Breast epithelium (tissue), 4 donors: ENCODE measurements around the gene POLA1. TPM values are rescaled to one million over a fixed set of nuclear protein-coding genes. Genes with fewer than 3 reads are reported as not detected.

ENCODE experiments used
- DNase-seq, 2 donors: peaks; one replicate each; pipeline ENCODE4 v3.0.0-alpha.2; 2019; ENCODE audit warnings: low spot score in 2 of 2
- H3K27ac ChIP-seq, 2 donors: fragments of 200-600 bp; sonication (generic) in 1 of 2; one replicate each; pipeline ENCODE4 v1.5.1; 2016 to 2019; ENCODE audit warnings: mild to moderate bottlenecking in 1 of 2
- H3K27me3 ChIP-seq, 2 donors: fragments of 200-600 bp; sonication (generic) in 1 of 2; one replicate each; pipeline versions ENCODE4 v1.5.1 to v1.6.0; 2017 to 2019; ENCODE audit warnings: control low read depth in 1 of 2, mild to moderate bottlenecking in 1 of 2
- H3K36me3 ChIP-seq: fragments of 200-600 bp; one replicate; pipeline ENCODE4 v1.5.1; 2019
- H3K4me1 ChIP-seq, 2 donors: fragments of 200-600 bp; sonication (generic); one replicate each; pipeline ENCODE4 v1.5.1; 2016 to 2019; ENCODE audit warnings: control low read depth in 1 of 2
- H3K4me3 ChIP-seq, 3 donors: fragments of 200-600 bp; sonication (generic); 1 replicate in 2 of 3; 2 replicates in 1 of 3; pipeline ENCODE4 v1.5.1; 2016 to 2019; ENCODE audit warnings: mild to moderate bottlenecking in 3 of 3, moderate library complexity in 2 of 3
- H3K9me3 ChIP-seq, 2 donors: fragments of 200-600 bp; sonication (generic) in 1 of 2; one replicate each; pipeline ENCODE4 v1.5.1; 2016 to 2019; ENCODE audit warnings: control low read depth in 1 of 2
- POLR2A ChIP-seq: fragments of 450-650 bp; IDR thresholded peaks from one replicate; pipeline ENCODE4 v1.6.1; 2016; ENCODE audit warnings: antibody characterized with exemption, mild to moderate bottlenecking, moderate library complexity
- POLR2AphosphoS5 ChIP-seq, 3 donors: sonication (generic); formaldehyde crosslinking; IDR thresholded peaks; one replicate each; pipeline ENCODE4 v1.6.1; 2017; ENCODE audit warnings: antibody characterized with exemption in 3 of 3
- intact Hi-C: fragments of 100-400 bp; cut with DNase I; formaldehyde crosslinking; loops from one replicate; pipeline ENCODE4 v1.15.1; 2023; ENCODE audit warnings: low total_unique reads
- total RNA-seq, 3 donors: library from RNA; depleted of rRNA; stranded (reverse); fragments of >200 nt; gene quantifications; one replicate each; pipeline ENCODE4 v1.1.0, GENCODE V29; 2016
- TF ChIP-seq, protein P1 (sequence below), 3 donors: fragments of 450-650 bp; IDR thresholded peaks; one replicate each; pipeline ENCODE4 v1.5.1; 2016 to 2017; ENCODE audit warnings: antibody characterized with exemption in 3 of 3, mild to moderate bottlenecking in 3 of 3, moderate library complexity in 3 of 3

The POLA1 gene
- total RNA-seq, 3 donors from 2014 or later = 8.2 to 21.8 (median 20.3) TPM

DNA sequence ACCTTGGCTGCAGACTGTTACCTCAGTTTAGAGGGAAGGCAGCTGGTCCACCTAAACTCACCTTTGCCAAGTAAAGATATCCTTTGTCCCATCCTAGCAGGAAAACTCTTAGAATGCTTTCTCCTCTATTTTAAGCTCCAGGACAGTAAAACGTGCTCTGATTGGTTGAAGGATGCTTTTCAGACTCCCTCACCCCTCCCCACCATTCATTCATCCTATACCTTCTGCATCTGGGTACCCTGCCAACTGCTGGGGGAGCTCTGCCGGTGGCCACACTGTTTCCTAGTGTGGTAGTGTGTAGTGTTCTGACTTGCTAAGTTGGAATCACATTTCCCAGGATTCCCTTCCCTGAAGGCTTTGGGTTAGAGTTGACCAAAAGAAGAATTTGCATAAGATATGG, 20.3 kb upstream of the POLA1 start:
- peaks cover 0 to 20% of the 10 kb centered on the region in 2 donors for H3K27me3 ChIP-seq
- intact Hi-C loops = no loop called here
- H3K27ac ChIP-seq = no peak overlapping the region
- H3K4me1 ChIP-seq = no peaks in the 10 kb centered on the region
- no peak for TF ChIP-seq POLR2A
- TF ChIP-seq POLR2AphosphoS5 (IDR thresholded peaks at IDR 0.05) = no peak
- TF ChIP-seq, protein P1, sequence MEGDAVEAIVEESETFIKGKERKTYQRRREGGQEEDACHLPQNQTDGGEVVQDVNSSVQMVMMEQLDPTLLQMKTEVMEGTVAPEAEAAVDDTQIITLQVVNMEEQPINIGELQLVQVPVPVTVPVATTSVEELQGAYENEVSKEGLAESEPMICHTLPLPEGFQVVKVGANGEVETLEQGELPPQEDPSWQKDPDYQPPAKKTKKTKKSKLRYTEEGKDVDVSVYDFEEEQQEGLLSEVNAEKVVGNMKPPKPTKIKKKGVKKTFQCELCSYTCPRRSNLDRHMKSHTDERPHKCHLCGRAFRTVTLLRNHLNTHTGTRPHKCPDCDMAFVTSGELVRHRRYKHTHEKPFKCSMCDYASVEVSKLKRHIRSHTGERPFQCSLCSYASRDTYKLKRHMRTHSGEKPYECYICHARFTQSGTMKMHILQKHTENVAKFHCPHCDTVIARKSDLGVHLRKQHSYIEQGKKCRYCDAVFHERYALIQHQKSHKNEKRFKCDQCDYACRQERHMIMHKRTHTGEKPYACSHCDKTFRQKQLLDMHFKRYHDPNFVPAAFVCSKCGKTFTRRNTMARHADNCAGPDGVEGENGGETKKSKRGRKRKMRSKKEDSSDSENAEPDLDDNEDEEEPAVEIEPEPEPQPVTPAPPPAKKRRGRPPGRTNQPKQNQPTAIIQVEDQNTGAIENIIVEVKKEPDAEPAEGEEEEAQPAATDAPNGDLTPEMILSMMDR (IDR thresholded peaks at IDR 0.05) = no peak
- H3K9me3 ChIP-seq = no peaks in the 10 kb centered on the region
- no peak for DNase-seq
- H3K36me3 ChIP-seq = no peaks in the 10 kb centered on the region
- no peak overlapping the region for H3K4me3 ChIP-seq

DNA sequence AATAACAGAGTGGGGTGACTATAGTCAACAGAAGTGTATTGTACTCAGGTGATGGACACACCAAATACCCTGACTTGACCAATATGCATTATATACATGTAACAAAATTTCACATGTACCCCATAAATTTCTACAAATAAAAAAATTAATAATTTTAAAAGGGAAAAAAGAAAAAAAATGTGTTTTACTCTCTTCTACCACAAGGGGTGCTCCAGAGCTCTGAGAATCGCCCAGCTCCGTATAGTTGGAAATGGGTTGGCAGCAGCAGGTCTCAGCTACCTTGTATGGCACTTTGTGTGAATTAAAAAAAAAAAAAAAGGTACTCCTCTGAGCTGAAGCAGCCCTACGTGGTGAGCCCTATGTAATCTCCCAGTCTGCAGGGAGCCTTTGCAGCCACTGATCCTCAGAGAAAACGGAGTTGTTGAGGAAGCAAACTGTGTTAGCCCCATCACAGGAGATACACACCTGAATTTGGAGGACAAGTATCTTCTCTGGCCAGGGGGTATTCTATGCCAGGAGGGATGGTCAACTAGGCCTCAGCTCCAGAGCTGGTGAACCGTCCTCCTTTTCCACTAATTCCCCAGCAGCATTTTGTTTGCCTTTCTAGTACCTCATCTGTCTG, 17.2 kb upstream of the POLA1 start:
- TF ChIP-seq POLR2A = no peak
- TF ChIP-seq POLR2AphosphoS5 (IDR thresholded peaks at IDR 0.05) = no peak
- TF ChIP-seq, protein P1 (IDR thresholded peaks at IDR 0.05) = no peak
- intact Hi-C loops = no loop called here
- DNase-seq = no peak

DNA sequence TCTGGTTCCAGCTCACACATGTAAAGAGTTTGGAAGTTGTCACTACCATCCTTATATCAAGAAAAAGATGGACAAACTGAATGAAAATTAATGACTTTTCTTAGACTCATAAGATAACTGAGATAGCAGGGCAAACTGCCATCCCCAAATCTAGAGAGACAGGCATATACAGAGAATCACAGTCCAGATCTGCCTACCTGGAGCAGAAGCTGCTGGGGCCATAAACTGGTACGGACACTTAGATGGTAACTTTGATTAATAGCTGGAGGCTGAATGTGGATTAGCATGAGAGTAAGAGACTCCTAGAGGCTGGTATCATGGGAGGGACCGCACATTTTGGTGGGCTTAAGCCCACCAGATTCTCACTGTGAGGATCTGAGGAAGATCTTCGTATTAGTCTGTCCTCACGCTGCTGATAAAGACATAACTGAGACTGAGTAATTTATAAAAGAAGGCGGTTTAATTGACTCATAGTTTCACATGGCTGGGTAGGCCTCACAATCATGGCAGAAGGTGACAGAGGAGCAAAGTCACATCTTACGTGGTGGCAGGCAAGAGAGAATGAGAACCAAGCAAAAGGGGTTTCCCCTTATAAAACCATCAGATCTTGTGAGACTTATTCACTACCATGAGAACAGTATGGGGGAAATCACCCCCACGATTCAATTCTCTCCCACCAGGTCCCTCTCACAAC, 10.8 kb upstream of the POLA1 start:
- no peak overlapping the region for H3K4me3 ChIP-seq
- TF ChIP-seq POLR2AphosphoS5 (IDR thresholded peaks at IDR 0.05) (no peak), POLR2A (no peak)
- TF ChIP-seq, protein P1 (IDR thresholded peaks at IDR 0.05) = no peak
- H3K27ac ChIP-seq = no peak overlapping the region
- no peaks in the 10 kb centered on the region for H3K4me1 ChIP-seq
- H3K9me3 ChIP-seq = peaks cover 0 to 9% of the 10 kb centered on the region in 2 donors
- intact Hi-C loops = no loop called here
- H3K36me3 ChIP-seq = no peaks in the 10 kb centered on the region
- H3K27me3 ChIP-seq = peaks cover 0 to 12% of the 10 kb centered on the region in 2 donors
- DNase-seq = no peak

More for the DNA sequence above, 17.2 kb upstream of the POLA1 start:
- Histone ChIP-seq H3K36me3 (no peaks in the 10 kb centered on the region), H3K4me3 (no peak overlapping the region), H3K4me1 (no peaks in the 10 kb centered on the region), H3K9me3 (no peaks in the 10 kb centered on the region), H3K27me3 (peaks cover 0 to 24% of the 10 kb centered on the region in 2 donors), H3K27ac (no peak overlapping the region)

DNA sequence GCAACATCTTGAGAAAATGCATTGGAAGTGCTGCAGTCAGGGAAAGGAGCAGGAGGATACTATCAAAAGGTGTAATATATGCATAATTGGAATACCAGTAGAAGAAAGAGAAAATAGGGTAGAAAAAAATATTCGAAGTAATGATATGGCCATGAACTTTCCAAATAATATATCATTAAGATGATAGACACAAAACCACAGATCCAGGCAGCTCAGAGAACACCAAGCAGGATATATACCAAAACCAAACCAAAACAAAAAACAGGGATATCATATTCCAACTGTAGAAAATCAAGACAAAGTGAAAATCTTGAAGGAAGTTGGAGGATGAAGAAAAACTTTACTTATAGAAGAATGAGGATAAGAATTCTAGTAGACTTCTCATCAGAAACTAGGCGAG, 9.7 kb upstream of the POLA1 start:
- H3K4me1 ChIP-seq = no peaks in the 10 kb centered on the region
- no peak for DNase-seq
- H3K27me3 ChIP-seq = peaks cover 0 to 4% of the 10 kb centered on the region in 2 donors
- intact Hi-C loops = no loop called here
- H3K36me3 ChIP-seq = no peaks in the 10 kb centered on the region
- H3K27ac ChIP-seq = no peak overlapping the region
- no peak for TF ChIP-seq POLR2AphosphoS5 (IDR thresholded peaks at IDR 0.05)
- peaks cover 0 to 9% of the 10 kb centered on the region in 2 donors for H3K9me3 ChIP-seq
- no peak overlapping the region for H3K4me3 ChIP-seq

DNA sequence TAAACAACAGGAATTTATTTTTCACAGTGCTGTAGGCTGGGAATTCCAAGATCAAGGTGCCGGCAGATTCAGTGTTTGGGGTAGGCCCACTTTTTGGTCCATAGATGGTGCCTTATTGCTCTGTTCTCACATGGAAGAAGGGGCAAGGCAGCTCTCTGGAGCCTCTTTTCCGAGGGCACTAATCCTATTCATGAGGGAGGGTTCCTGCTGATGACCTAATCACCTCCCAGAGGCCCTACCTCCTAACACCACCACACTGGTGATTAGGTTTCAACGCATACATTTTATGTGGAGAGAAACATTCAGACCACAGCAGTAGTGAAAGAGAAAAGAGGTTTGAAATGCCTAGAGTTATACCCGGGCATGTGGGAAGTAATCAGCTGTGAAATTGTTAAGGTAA, 1.4 kb upstream of the POLA1 start:
- Histone ChIP-seq H3K4me1 (no peaks in the 10 kb centered on the region), H3K36me3 (no peaks in the 10 kb centered on the region), H3K9me3 (no peaks in the 10 kb centered on the region), H3K27ac (no peak overlapping the region), H3K4me3 (no peak overlapping the region), H3K27me3 (no peaks in the 10 kb centered on the region)
- TF ChIP-seq POLR2A (no peak), POLR2AphosphoS5 (IDR thresholded peaks at IDR 0.05) (no peak)
- TF ChIP-seq, protein P1 (IDR thresholded peaks at IDR 0.05) = no peak
- no peak for DNase-seq
- intact Hi-C loops = no loop called here
